ENCODE measurements around the gene FMO1.

The FMO1 gene

DNA sequence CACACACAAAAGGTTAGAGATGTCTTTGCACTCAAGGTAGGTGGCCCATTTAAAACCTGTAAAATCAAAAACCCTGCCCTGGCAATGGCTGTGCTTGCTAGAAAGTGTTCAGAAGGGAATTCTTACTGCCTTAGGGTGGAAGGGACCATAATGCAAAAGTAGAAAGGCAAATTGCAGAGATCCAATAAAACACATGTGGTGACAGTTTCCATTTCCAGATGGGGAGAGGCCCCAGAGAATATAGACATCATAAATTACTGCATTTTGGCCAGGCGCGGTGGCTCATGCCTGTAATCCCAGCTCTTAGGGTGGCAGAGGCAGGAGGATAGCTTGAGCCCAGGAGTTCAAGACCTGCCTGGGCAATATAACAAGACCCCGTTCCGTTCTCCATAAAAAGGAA lies 13.0 kb downstream of the FMO1 start:
- TF ChIP-seq, protein P1, sequence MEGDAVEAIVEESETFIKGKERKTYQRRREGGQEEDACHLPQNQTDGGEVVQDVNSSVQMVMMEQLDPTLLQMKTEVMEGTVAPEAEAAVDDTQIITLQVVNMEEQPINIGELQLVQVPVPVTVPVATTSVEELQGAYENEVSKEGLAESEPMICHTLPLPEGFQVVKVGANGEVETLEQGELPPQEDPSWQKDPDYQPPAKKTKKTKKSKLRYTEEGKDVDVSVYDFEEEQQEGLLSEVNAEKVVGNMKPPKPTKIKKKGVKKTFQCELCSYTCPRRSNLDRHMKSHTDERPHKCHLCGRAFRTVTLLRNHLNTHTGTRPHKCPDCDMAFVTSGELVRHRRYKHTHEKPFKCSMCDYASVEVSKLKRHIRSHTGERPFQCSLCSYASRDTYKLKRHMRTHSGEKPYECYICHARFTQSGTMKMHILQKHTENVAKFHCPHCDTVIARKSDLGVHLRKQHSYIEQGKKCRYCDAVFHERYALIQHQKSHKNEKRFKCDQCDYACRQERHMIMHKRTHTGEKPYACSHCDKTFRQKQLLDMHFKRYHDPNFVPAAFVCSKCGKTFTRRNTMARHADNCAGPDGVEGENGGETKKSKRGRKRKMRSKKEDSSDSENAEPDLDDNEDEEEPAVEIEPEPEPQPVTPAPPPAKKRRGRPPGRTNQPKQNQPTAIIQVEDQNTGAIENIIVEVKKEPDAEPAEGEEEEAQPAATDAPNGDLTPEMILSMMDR (IDR thresholded peaks at IDR 0.05; ENCODE audit: low read depth, low read length), result no peak
- no peak overlapping the region for H3K4me3 ChIP-seq (replicated peaks in 1 of 2; ENCODE audit: low read depth in 2 of 2, low read length in 2 of 2)
- DNase-seq (ENCODE audit: low read depth in 2 of 2), result no peak

DNA sequence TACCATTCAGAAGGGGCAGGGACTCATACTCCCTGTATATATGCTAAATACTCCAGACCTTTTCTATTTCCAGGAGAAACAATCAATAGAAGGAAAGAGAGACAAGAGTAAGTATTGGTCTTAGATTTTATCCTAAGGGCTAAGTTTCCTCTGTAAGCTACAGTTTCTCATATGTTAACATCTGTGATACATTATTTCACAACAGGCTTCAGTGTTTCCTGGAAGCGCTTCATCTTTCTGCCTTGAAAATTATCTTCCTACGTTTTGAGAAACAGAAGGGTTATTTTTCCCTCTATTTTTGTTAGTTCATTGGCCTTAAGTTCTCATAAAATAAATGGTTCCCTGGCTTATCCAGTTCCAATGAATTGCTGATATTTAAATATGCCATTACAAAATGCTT lies 15.6 kb downstream of the FMO1 start:
- no peak overlapping the region for H3K4me3 ChIP-seq (replicated peaks in 1 of 2; ENCODE audit: low read depth in 2 of 2, low read length in 2 of 2)
- TF ChIP-seq, protein P1 (IDR thresholded peaks at IDR 0.05; ENCODE audit: low read depth, low read length), result no peak
- DNase-seq (ENCODE audit: low read depth in 2 of 2), result peak in 1 of 2 donors; percentile 20

DNA sequence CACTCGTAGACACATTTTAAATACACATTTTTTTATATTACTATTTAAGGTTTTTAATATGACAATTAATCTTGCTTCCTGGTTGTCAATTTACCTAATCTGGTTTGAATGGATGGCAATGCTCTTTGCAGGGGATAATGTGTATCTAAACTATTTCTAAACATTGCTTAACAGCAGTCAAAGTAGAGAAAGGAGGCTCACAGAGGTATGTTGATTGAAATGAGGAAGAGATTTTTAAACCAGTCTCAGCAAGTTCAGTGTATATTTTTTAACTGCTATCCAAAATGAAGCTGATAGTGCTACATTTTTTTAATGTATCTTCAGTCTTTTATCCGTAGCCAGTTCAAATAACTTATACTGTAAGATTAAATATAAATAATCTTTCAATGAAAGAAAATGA lies 17.4 kb downstream of the FMO1 start:
- no peak overlapping the region for H3K4me3 ChIP-seq (replicated peaks in 1 of 2; ENCODE audit: low read depth in 2 of 2, low read length in 2 of 2)
- TF ChIP-seq, protein P1 (IDR thresholded peaks at IDR 0.05; ENCODE audit: low read depth, low read length), result no peak
- no peak for DNase-seq (ENCODE audit: low read depth in 2 of 2)

DNA sequence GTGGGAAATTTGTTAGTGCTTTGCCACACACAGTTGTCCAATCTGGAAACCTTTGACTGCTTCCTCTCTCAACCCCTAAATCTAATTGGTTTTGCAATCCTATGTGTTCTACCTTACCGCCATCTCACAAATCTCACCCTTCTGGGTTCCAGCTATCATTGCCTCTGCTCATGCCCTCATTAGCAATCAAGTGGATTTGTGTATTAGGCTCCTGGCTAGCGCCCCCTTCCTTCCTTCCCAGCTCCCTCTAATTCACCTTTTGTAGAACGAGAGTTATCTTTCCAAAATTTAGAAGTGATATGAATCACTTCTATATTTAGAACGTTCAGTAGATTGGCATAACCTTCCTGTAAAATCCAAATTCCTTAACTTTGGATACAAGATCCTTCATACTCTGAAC lies 18.6 kb downstream of the FMO1 start:
- TF ChIP-seq, protein P1 (IDR thresholded peaks at IDR 0.05; ENCODE audit: low read depth, low read length), result no peak
- H3K4me3 ChIP-seq (replicated peaks in 1 of 2; ENCODE audit: low read depth in 2 of 2, low read length in 2 of 2), result no peak overlapping the region
- no peak for DNase-seq (ENCODE audit: low read depth in 2 of 2)

DNA sequence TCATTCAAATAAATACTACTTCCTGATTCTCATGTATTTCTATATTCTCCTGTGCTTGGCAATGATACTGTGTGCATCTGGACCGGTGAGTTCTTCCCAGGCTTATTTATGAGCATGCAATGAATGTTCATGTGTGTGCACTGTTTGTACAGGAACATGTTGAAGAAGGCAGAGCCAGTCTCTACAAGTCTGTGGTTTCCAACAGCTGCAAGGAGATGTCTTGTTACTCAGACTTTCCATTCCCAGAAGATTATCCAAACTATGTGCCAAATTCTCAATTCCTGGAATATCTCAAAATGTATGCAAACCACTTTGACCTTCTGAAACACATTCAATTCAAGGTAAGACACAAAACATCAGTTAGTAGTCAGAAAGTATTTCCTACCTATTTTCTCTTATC lies 19.1 kb downstream of the FMO1 start:
- H3K4me3 ChIP-seq (replicated peaks in 1 of 2; ENCODE audit: low read depth in 2 of 2, low read length in 2 of 2), result no peak overlapping the region
- TF ChIP-seq, protein P1 (IDR thresholded peaks at IDR 0.05; ENCODE audit: low read depth, low read length), result no peak
- peak; percentile 16 to 37 for DNase-seq (ENCODE audit: low read depth in 2 of 2)

DNA sequence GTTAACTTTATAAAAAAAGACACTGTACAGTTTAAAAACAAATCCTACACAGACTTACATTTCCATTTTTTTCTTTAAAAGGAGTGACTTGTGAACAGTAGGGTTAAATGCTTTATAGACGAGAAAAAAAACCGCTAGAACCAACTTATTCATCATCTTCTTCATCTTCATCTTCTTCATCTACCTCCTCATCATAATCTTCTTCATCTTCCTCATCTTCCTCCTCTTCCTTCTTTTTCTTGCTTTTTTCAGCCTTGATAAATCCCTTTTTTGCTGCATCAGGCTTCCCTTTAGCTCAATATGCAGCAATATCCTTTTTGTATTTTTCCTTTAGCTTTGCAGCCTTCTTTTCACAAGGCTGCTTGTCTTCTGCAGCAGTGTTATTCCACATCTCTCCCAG lies 22.5 kb downstream of the FMO1 start:
- TF ChIP-seq, protein P1 (IDR thresholded peaks at IDR 0.05; ENCODE audit: low read depth, low read length), result no peak

DNA sequence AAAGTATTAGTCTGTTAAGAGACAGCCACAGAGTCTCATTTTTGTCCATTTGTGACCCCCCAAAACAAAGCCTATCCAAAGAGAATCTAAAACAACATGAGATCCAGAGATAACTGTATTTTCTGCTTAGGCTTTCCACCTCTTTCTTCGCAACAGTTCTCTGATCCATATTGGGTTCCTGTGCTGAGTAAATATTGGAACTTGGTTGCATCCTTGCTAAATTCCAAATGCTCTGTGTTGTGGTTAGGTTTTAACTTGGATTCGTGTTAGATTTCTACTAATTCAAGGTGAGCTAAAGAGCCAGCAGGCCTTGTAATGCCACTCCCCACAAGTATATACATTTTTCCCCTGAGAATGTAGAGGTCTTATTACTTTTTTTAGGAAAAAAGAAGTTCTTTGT lies 29.2 kb downstream of the FMO1 start:
- TF ChIP-seq, protein P1 (IDR thresholded peaks at IDR 0.05; ENCODE audit: low read depth, low read length), result no peak
- no peak for DNase-seq (ENCODE audit: low read depth in 2 of 2)
- H3K4me3 ChIP-seq (replicated peaks in 1 of 2; ENCODE audit: low read depth in 2 of 2, low read length in 2 of 2), result no peak overlapping the region

More for the DNA sequence above, 22.5 kb downstream of the FMO1 start:
- no peak overlapping the region for H3K4me3 ChIP-seq (replicated peaks in 1 of 2; ENCODE audit: low read depth in 2 of 2, low read length in 2 of 2)
- no peak for DNase-seq (ENCODE audit: low read depth in 2 of 2)

Data from cardiac fibroblast (primary cell).